Left ventricle myocardium inferior (tissue), 1 donor: ENCODE data around the gene CD53. TPM values are rescaled to one million over a fixed set of nuclear protein-coding genes. Genes with fewer than 3 reads are reported as not detected.

Source experiments
- DNase-seq: peaks from one replicate; pipeline ENCODE4 v3.0.0-alpha.2; 2020
- H3K27ac ChIP-seq: fragments of 200-600 bp; replicated peaks from 2 replicates; pipeline ENCODE4 v1.8.0; 2021
- H3K27me3 ChIP-seq: fragments of 200-600 bp; 2 replicates; pipeline ENCODE4 v1.8.0; 2021; ENCODE audit warnings: low read depth
- H3K36me3 ChIP-seq: fragments of 200-600 bp; 2 replicates; pipeline ENCODE4 v1.8.0; 2021
- H3K4me1 ChIP-seq: fragments of 200-600 bp; 2 replicates; pipeline ENCODE4 v1.8.0; 2021
- H3K4me3 ChIP-seq: fragments of 200-600 bp; 2 replicates; pipeline ENCODE4 v1.8.0; 2021; ENCODE audit warnings: mild to moderate bottlenecking, moderate library complexity
- H3K9me3 ChIP-seq: fragments of 200-600 bp; replicated peaks from 2 replicates; pipeline ENCODE4 v1.8.0; 2021
- intact Hi-C: fragments of 100-400 bp; cut with micrococcal nuclease; formaldehyde crosslinking; loops from one replicate; pipeline ENCODE4 v1.11.0; 2022
- total RNA-seq: library from RNA; stranded (reverse); fragmentation: NEBNext Ultra II Directional; extraction: Animal tissue kit (Norgen Biotek cat#: 25700); gene quantifications from one replicate; pipeline ENCODE4 v1.2.1, GENCODE V29; 2021
- TF ChIP-seq, protein P1 (sequence below): fragments of 200-600 bp; IDR thresholded peaks from 2 replicates; pipeline ENCODE4 v1.8.0; 2021; ENCODE audit warnings: antibody characterized with exemption, mild to moderate bottlenecking, borderline replicate concordance
- donor health status: DM: no; HTN: yes; CAD: no; lungs with severe emphysema.

CD53 gene
- total RNA-seq, 1 donor from 2014 or later: 7.5 TPM

DNA sequence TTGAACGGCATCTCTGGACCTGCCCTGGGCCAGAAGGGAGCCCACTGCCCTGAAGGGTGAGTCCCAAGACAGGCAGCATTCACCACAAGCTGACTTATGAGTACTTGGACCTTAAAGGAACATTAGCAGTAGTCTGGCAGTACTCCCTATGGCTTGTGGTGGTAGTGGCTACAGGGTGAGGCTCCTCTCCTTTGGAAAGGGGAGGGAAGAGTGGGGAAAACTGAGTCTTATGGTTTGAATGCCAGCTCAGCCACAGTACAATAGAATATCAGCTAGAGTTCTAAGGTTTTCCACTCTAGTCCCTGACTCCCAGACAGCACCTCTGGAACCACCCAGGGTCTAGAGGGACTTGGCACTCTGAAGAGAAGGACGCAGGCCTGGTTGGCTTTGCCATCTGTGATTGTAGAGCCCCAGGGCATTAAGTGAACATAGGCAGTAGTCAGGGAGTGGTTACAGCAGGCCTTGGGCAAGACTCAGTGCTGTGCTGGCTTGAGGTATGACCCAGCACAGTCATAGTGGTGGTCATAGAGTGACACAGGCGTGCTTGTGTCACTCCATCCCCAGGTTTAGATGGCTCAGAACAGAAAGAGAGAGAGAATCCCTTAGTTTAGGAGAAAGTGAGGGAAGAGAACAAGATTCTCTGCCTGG is 31.0 kb downstream of the CD53 start:
- H3K36me3 ChIP-seq: no peaks in the 10 kb centered on the region
- TF ChIP-seq, protein P1, sequence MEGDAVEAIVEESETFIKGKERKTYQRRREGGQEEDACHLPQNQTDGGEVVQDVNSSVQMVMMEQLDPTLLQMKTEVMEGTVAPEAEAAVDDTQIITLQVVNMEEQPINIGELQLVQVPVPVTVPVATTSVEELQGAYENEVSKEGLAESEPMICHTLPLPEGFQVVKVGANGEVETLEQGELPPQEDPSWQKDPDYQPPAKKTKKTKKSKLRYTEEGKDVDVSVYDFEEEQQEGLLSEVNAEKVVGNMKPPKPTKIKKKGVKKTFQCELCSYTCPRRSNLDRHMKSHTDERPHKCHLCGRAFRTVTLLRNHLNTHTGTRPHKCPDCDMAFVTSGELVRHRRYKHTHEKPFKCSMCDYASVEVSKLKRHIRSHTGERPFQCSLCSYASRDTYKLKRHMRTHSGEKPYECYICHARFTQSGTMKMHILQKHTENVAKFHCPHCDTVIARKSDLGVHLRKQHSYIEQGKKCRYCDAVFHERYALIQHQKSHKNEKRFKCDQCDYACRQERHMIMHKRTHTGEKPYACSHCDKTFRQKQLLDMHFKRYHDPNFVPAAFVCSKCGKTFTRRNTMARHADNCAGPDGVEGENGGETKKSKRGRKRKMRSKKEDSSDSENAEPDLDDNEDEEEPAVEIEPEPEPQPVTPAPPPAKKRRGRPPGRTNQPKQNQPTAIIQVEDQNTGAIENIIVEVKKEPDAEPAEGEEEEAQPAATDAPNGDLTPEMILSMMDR: no peak
- no peaks in the 10 kb centered on the region for H3K4me1 ChIP-seq
- no peak for DNase-seq
- H3K27ac ChIP-seq: no peak overlapping the region
- intact Hi-C loops: no loop called here
- H3K9me3 ChIP-seq: no peaks in the 10 kb centered on the region
- no peak overlapping the region for H3K4me3 ChIP-seq
- H3K27me3 ChIP-seq: peaks cover 5% of the 10 kb centered on the region

DNA sequence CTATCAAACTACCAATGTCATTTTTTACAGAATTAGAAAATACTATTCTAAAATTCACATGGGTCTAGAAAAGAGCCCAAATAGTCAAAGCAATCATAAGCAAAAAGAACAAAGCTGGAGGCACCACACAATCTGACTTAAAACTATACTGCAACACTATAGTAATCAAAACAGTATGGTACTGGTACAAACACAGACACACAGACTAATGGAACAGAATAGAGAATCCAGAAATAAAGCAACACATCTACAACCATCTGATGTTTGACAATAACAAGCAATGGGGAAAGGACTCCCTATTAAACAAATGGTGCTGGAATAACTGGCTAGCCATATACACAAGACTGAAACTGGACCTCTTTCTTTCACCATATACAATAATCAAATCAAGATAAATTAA is 39.8 kb downstream of the CD53 start:
- no peak overlapping the region for H3K4me3 ChIP-seq
- H3K4me1 ChIP-seq: no peaks in the 10 kb centered on the region
- H3K9me3 ChIP-seq: peaks cover 23% of the 10 kb centered on the region
- no peaks in the 10 kb centered on the region for H3K27me3 ChIP-seq
- TF ChIP-seq, protein P1: no peak
- DNase-seq: no peak
- no peak overlapping the region for H3K27ac ChIP-seq
- intact Hi-C loops: no loop called here
- no peaks in the 10 kb centered on the region for H3K36me3 ChIP-seq

DNA sequence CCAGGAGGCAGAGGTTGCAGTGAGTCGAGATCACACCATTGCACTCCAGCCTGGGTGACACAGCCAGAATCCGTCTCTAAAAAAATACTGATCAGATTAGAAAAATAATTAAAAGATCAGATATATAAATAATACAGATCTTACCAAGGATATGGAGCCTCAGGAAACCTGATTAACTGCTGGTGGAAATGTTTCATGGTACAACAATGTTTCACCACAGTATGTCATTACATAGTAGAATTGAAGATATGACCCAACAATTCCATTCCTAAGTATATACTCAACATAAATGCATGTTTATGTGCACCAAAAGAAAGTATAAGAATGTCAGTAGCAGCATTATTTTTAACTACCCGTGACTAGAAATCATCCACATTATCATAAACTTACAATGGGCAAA is 41.7 kb downstream of the CD53 start:
- no peak for DNase-seq
- Histone ChIP-seq H3K36me3 (no peaks in the 10 kb centered on the region), H3K4me3 (no peak overlapping the region), H3K4me1 (no peaks in the 10 kb centered on the region), H3K27me3 (no peaks in the 10 kb centered on the region), H3K27ac (no peak overlapping the region), H3K9me3 (peaks cover 23% of the 10 kb centered on the region)
- intact Hi-C loops: no loop called here
- TF ChIP-seq, protein P1: no peak

DNA sequence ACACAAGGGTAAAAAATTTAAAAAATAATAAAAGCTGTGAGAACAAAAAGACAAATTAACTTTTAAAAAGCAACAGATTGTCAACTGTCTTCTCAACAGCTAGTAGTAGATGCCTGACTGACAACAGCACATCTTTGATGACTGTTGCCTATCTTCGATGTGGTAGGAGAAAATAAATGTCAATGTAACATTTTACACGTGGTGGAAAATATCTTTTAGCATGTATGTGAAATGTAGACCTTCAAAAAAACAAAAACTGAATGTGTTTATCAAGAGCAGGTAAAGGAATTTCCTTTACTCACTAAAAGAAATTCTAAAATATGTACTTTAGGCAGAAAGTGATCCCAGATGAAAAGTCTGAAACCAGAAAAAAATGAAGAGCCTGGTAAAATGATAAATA is 42.9 kb downstream of the CD53 start:
- intact Hi-C loops: no loop called here
- TF ChIP-seq, protein P1: no peak
- Histone ChIP-seq H3K27me3 (no peaks in the 10 kb centered on the region), H3K36me3 (no peaks in the 10 kb centered on the region), H3K4me3 (no peak overlapping the region), H3K9me3 (peaks cover 23% of the 10 kb centered on the region), H3K27ac (no peak overlapping the region), H3K4me1 (no peaks in the 10 kb centered on the region)
- no peak for DNase-seq

DNA sequence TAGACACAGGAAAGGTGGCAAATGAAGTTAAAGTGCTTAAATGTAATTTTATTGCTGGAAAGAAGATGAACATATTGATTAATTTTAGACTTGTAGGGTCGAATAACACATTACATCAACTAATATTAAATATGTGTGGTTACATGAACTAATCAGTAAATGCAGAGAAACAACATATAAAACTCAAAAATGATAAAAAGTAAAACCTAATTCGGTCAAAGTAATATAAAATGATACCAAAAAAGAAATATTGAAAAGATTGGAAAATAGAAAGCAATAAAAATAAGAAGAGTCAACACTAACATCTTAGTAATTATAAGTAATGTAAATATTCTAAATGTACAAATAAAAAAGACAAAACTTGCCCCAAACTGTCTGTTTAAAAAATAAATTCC is 43.3 kb downstream of the CD53 start:
- no peak for DNase-seq
- TF ChIP-seq, protein P1: no peak
- H3K4me3 ChIP-seq: no peak overlapping the region
- peaks cover 23% of the 10 kb centered on the region for H3K9me3 ChIP-seq
- no peaks in the 10 kb centered on the region for H3K4me1 ChIP-seq
- intact Hi-C loops: no loop called here
- no peaks in the 10 kb centered on the region for H3K27me3 ChIP-seq
- no peaks in the 10 kb centered on the region for H3K36me3 ChIP-seq
- H3K27ac ChIP-seq: no peak overlapping the region
